Measurements from ENCODE around the gene SH3BP4.

Gene SH3BP4

DNA sequence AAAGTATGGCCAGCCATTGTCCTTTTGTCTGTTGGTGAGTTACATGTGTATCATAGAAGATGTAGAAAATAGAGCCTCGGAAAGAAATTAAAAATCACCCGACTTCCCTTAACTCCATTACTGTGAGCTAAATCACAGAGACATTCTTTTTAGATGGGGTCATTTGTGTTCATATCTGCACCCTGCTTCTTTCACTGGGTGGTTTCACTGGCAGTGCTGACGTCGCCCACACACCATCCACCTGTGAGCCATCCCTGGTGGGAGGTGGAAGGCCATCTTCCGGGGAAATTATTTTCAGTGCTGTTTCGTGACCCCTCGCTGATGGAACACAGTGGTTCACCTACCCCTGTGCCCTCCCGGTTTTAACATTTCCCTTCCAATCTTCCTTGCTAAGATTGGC lies 21.2 kb downstream of the SH3BP4 start:
- TF ChIP-seq FOXP2 (optimal IDR thresholded peaks at IDR 0.05; ENCODE audit: borderline replicate concordance, extremely low read depth, extremely low read length, insufficient read depth) (no peak), SIN3A (IDR thresholded peaks at IDR 0.05; ENCODE audit: borderline replicate concordance, insufficient read depth, low read length) (no peak), TAF1 (IDR thresholded peaks at IDR 0.05; ENCODE audit: borderline replicate concordance, insufficient read depth, low read length) (no peak), POLR2AphosphoS5 (IDR thresholded peaks at IDR 0.05; ENCODE audit: low read depth, low read length) (no peak)
- TF ChIP-seq, protein P1, sequence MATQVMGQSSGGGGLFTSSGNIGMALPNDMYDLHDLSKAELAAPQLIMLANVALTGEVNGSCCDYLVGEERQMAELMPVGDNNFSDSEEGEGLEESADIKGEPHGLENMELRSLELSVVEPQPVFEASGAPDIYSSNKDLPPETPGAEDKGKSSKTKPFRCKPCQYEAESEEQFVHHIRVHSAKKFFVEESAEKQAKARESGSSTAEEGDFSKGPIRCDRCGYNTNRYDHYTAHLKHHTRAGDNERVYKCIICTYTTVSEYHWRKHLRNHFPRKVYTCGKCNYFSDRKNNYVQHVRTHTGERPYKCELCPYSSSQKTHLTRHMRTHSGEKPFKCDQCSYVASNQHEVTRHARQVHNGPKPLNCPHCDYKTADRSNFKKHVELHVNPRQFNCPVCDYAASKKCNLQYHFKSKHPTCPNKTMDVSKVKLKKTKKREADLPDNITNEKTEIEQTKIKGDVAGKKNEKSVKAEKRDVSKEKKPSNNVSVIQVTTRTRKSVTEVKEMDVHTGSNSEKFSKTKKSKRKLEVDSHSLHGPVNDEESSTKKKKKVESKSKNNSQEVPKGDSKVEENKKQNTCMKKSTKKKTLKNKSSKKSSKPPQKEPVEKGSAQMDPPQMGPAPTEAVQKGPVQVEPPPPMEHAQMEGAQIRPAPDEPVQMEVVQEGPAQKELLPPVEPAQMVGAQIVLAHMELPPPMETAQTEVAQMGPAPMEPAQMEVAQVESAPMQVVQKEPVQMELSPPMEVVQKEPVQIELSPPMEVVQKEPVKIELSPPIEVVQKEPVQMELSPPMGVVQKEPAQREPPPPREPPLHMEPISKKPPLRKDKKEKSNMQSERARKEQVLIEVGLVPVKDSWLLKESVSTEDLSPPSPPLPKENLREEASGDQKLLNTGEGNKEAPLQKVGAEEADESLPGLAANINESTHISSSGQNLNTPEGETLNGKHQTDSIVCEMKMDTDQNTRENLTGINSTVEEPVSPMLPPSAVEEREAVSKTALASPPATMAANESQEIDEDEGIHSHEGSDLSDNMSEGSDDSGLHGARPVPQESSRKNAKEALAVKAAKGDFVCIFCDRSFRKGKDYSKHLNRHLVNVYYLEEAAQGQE (IDR thresholded peaks at IDR 0.05; ENCODE audit: insufficient read depth in 1 of 2, low read depth in 2 of 2, low read length in 2 of 2), result no peak

DNA sequence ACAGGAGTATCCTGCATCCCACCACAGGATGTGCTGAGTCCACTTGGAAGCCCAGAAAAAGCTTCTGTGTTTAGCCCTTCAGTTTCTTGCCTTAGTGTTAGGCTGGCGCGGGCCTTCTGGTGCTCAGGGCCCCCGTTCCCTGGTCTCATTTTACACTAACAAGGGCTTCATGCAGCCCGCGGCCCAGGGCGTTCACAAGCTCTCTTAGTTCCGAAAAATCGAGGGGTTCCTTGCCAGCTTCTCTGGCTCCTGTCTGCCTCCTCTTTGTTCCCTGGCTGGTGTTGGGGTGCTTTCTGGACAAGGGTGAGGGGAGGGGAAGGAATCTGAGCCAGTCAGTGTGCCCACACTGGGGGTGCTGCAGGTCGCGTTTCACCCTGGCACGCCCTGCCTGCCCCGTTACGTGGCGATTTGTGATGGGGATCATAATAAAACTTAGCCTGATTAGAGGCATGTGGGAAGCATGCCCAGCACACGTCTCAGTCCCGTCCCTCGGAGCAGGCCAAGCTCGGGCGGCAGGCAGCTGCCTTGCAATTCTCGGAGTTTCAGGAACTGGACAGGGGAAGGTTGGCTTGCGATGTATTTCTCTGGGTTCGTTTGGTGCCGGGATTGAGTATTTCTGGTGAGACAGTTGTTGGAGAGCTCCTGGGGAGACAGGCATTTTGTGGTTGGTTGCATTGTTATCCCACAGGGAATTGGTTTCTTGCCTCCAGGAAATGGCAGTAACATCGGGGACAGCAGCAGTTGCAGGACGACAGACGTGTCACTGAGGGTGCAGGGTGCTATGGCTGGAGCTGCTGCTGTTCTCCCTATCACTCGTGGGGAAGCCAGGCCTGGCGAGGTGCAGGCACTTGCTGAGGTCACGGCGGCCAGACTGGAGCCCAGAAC lies 22.9 kb downstream of the SH3BP4 start:
- TF ChIP-seq TAF1 (IDR thresholded peaks at IDR 0.05; ENCODE audit: borderline replicate concordance, insufficient read depth, low read length) (no peak), FOXP2 (optimal IDR thresholded peaks at IDR 0.05; ENCODE audit: borderline replicate concordance, extremely low read depth, extremely low read length, insufficient read depth) (no peak), SIN3A (IDR thresholded peaks at IDR 0.05; ENCODE audit: borderline replicate concordance, insufficient read depth, low read length) (no peak), POLR2AphosphoS5 (IDR thresholded peaks at IDR 0.05; ENCODE audit: low read depth, low read length) (no peak)
- TF ChIP-seq, protein P1 (IDR thresholded peaks at IDR 0.05; ENCODE audit: insufficient read depth in 1 of 2, low read depth in 2 of 2, low read length in 2 of 2), result peak in 1 of 2 experiments; percentile 32; a peak in 1 of 4 replicates

- no peak for TF ChIP-seq TAF1 (IDR thresholded peaks at IDR 0.05; ENCODE audit: borderline replicate concordance, insufficient read depth, low read length)
- no peak for TF ChIP-seq SIN3A (IDR thresholded peaks at IDR 0.05; ENCODE audit: borderline replicate concordance, insufficient read depth, low read length)
- TF ChIP-seq, protein P1 (IDR thresholded peaks at IDR 0.05; ENCODE audit: insufficient read depth in 1 of 2, low read depth in 2 of 2, low read length in 2 of 2), result no peak
- no peak for TF ChIP-seq FOXP2 (optimal IDR thresholded peaks at IDR 0.05; ENCODE audit: borderline replicate concordance, extremely low read depth, extremely low read length, insufficient read depth)
Observed at GRCh38 chr2:234975611-234976010, 23.8 kb downstream of the SH3BP4 start.

- TF ChIP-seq TAF1 (IDR thresholded peaks at IDR 0.05; ENCODE audit: borderline replicate concordance, insufficient read depth, low read length) (no peak), FOXP2 (optimal IDR thresholded peaks at IDR 0.05; ENCODE audit: borderline replicate concordance, extremely low read depth, extremely low read length, insufficient read depth) (no peak)
- TF ChIP-seq, protein P1 (IDR thresholded peaks at IDR 0.05; ENCODE audit: insufficient read depth in 1 of 2, low read depth in 2 of 2, low read length in 2 of 2), result no peak
Observed at GRCh38 chr2:234976479-234977227, 24.8 kb downstream of the SH3BP4 start.
